ENCODE data around the gene RNF224.

- no peak for TF ChIP-seq ZNF331 (CRISPR knock-in tag; IDR thresholded peaks at IDR 0.05; ENCODE audit: low read depth)
- no peak for TF ChIP-seq STAT1 (IDR thresholded peaks at IDR 0.05; ENCODE audit: unreplicated experiment)
- no peak for TF ChIP-seq REST (IDR thresholded peaks at IDR 0.05; ENCODE audit: unreplicated experiment)
- TF ChIP-seq POLR2AphosphoS5 (IDR thresholded peaks at IDR 0.05; ENCODE audit: low read depth): no peak
- no peak for TF ChIP-seq EZH2phosphoT487 (IDR thresholded peaks at IDR 0.05; ENCODE audit: unreplicated experiment)
- no peak for TF ChIP-seq EZH2 (IDR thresholded peaks at IDR 0.05; ENCODE audit: low read depth, unreplicated experiment)
- no peak for TF ChIP-seq JUNB (IDR thresholded peaks at IDR 0.05; ENCODE audit: unreplicated experiment)
Observed at GRCh38 chr9:137230705-137231371, 3.5 kb downstream of the RNF224 start, which contains the start of gene SLC34A3.
